Psoas muscle (tissue), 8 donors: Measurements from ENCODE around the gene NKX1-2. TPM values are rescaled to one million over a fixed set of nuclear protein-coding genes. Genes with fewer than 3 reads are reported as not detected.

Source experiments
- ATAC-seq, 4 donors: fragments of 200-7000 bp; cut with Tn5 transposase; one replicate each; pipeline ENCODE4 v1.9.1; 2020; ENCODE audit warnings: moderate library complexity in 3 of 4, mild to moderate bottlenecking in 2 of 4
- DNase-seq, 2 donors: peaks; one replicate each; pipeline ENCODE4 v3.0.0-alpha.2; 2020
- H3K27ac ChIP-seq: fragments of 200-600 bp; one replicate; pipeline ENCODE4 v1.8.0; 2022
- H3K27me3 ChIP-seq, 3 donors: fragments of 200-600 bp in 1 of 3; one replicate each; pipeline versions ENCODE4 v1.6.1 to v1.8.0; 2013 to 2022; ENCODE audit warnings: low read length in 2 of 3, mild to moderate bottlenecking in 2 of 3, moderate library complexity in 1 of 3; ENCODE audit not compliant: insufficient read depth in 3 of 3
- H3K36me3 ChIP-seq, 2 donors: fragments of 200-600 bp in 1 of 2; one replicate each; pipeline versions ENCODE4 v1.6.1 to v1.8.0; 2013 to 2022; ENCODE audit warnings: low read depth in 1 of 2, mild to moderate bottlenecking in 1 of 2, moderate library complexity in 1 of 2; ENCODE audit not compliant: insufficient read depth in 1 of 2
- H3K4me1 ChIP-seq: fragments of 200-600 bp; one replicate; pipeline ENCODE4 v1.8.0; 2022
- H3K4me3 ChIP-seq: fragments of 200-600 bp; one replicate; pipeline ENCODE4 v1.8.0; 2022; ENCODE audit warnings: mild to moderate bottlenecking
- H3K9me3 ChIP-seq: fragments of 200-600 bp; one replicate; pipeline ENCODE4 v1.8.0; 2022
- CTCF ChIP-seq: fragments of 200-600 bp; IDR thresholded peaks from one replicate; pipeline ENCODE4 v1.8.0; 2022; ENCODE audit warnings: antibody characterized with exemption
- WGBS, 3 donors: extraction: QIAGEN DNeasy Blood & Tissue Kit; methylation state at CpG; one replicate each; pipeline versions ENCODE4 v1.1.6 to v1.1.7; 2013; 5-methylcytosine and 5-hydroxymethylcytosine counted together
- intact Hi-C, 2 donors: fragments of 100-400 bp; cut with DNase I; formaldehyde crosslinking; loops; one replicate each; pipeline versions ENCODE4 v1.11.0 to v1.14.2; 2022
- polyA plus RNA-seq, 3 donors: library from polyadenylated mRNA; stranded (reverse); fragments of 200-250 nt; gene quantifications; one replicate each; pipeline ENCODE4 v1.2.3, GENCODE V29; 2013
- total RNA-seq, 4 donors: library from RNA; stranded (reverse); fragmentation: NEBNext Ultra II Directional in 2 of 4; extraction: Animal tissue kit (Norgen Biotek cat#: 25700) in 2 of 4; gene quantifications; one replicate each; pipeline versions ENCODE4 v1.2.1 to v1.2.4, GENCODE V29; 2021 to 2023
- donor health status: healthy with polysubstance abuse.
- donor health status: DM: no; HTN: no; CAD: no; lungs with moderate emphysema.
- donor health status: Bipolar disorder and iron deficiency.
- donor health status: healthy.
- donor health status: DM: yes; HTN: yes; CAD: no.
- donor health status: DM: no; HTN: no; CAD: no.
- donor health status: DM: no; HTN: no; CAD: no.
- donor health status: DM: yes; HTN: yes; CAD: no.

The NKX1-2 gene
- total and polyA plus RNA-seq, 7 donors = not detected

DNA sequence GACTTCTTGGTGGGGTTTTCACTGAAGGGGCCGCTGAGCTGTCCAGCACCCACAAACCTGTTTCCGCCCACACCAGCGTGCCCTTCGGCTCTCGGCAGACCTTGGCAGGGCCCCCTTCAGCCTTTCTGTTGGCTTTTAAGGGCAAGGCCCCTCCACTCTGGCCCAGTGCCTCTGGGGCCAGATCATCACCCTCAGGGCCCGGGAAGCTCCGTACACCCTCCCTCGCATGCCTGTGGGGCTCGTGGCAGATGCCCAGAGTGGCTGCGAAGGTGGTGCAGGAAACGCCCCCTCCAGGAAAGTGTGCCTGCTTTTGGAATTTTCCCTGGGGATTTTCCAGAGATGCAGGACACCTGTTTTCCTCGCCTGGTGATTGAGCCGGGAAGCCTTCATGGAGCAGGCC, 18.8 kb upstream of the NKX1-2 start:
- Histone ChIP-seq H3K4me3 (no peak overlapping the region), H3K27me3 (no peaks in the 10 kb centered on the region), H3K27ac (no peak overlapping the region), H3K4me1 (no peaks in the 10 kb centered on the region), H3K36me3 (no peaks in the 10 kb centered on the region), H3K9me3 (no peaks in the 10 kb centered on the region)
- WGBS, 3 donors = 78 to 83% (median 79%) methylated on average over 13 of the region's 13 CpGs
- intact Hi-C loops = no loop called here
- TF ChIP-seq CTCF = no peak
- ATAC-seq (no peak), DNase-seq (no peak)

DNA sequence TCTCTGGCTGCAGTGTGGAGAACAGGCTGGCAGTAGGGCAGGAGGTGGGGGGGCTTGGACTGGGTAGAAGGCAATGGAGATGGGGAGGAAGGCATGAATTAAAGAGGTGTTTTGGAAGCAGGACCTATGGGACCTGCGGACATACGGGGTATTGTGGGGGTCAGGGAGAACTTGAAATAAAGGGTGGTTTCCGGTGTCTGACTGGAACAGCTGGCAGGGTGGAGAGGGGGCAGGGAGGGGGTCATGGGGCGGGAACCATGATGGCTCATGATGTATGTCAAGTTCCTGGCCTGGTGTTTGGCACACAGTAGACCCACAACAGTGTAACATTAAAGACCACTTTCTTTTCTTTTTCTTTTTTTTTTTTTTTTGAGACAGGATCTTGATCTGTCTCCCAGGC, 17.3 kb upstream of the NKX1-2 start:
- H3K4me3 ChIP-seq = no peak overlapping the region
- ATAC-seq (no peak), DNase-seq (no peak)
- no peaks in the 10 kb centered on the region for H3K27me3 ChIP-seq
- peaks cover 3% of the 10 kb centered on the region for H3K4me1 ChIP-seq
- intact Hi-C loops = no loop called here
- 57 to 83% (median 65%) methylated on average over 4 of the region's 4 CpGs for WGBS, 3 donors
- no peaks in the 10 kb centered on the region for H3K9me3 ChIP-seq
- no peaks in the 10 kb centered on the region for H3K36me3 ChIP-seq
- H3K27ac ChIP-seq = no peak overlapping the region
- TF ChIP-seq CTCF = no peak

- DNase-seq (no peak), ATAC-seq (no peak)
- Histone ChIP-seq H3K9me3 (no peaks in the 10 kb centered on the region), H3K27me3 (no peaks in the 10 kb centered on the region), H3K4me3 (no peak overlapping the region), H3K4me1 (peaks cover 4% of the 10 kb centered on the region), H3K36me3 (no peaks in the 10 kb centered on the region), H3K27ac (no peak overlapping the region)
- 75 to 77% (median 76%) methylated on average over 9 of the region's 9 CpGs for WGBS, 3 donors
- intact Hi-C loops = no loop called here
- TF ChIP-seq CTCF = no peak
Measured at GRCh38 chr10:124465777-124466488, 16.1 kb upstream of the NKX1-2 start.

GRCh38 chr10:124465003-124465776, 15.4 kb upstream of the NKX1-2 start:
- no peak overlapping the region for H3K27ac ChIP-seq

More at GRCh38 chr10:124465003-124465776, 15.4 kb upstream of the NKX1-2 start:
- DNase-seq (no peak), ATAC-seq (no peak)
- Histone ChIP-seq H3K4me1 (peaks cover 4% of the 10 kb centered on the region), H3K27me3 (no peaks in the 10 kb centered on the region), H3K9me3 (no peaks in the 10 kb centered on the region), H3K4me3 (no peak overlapping the region), H3K36me3 (no peaks in the 10 kb centered on the region)
- WGBS, 3 donors = 77 to 83% (median 81%) methylated on average over 17 of the region's 17 CpGs
- no peak for TF ChIP-seq CTCF
- intact Hi-C loops = no loop called here
